ENCODE results near the gene GNG3.
"Not testable (repeated sequence)": the region's sequence is repeated elsewhere in the genome, so short reads cannot be mapped to it uniquely, and the experiment has no call there.

The GNG3 gene

DNA sequence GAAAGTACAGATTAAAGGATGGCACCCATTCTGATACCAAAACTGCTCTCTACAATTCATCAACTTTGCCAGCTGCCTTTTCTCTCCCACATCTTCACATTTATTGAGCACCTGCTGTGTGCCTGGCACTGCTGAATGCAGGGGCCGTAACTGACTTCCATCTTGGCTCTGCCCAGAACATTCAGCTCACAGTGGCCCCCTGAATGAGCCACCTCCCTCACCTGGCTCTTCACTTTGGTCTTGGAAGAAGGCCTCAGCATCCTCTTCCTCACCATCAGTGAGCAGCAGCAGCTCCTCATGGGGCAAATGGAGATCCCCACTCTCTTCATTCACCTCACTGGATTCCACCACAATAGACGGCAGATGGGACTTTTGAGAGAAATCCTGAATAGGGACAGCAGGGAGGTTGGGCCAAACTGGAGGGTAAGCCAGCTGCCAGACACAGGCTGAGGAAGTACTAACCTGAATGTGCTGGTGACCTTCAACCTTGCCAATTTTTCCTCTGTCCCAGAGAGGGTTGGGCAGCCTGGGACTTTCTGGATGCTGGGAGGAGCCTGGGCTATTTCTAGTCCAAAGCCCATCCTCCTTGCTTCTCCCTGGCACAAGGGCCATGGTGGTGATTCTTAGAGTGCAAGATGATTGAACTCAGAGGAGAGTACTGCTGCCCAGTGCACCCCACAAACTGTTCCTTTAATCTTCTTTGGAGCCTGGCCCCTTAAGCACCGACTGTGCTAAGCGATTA lies 37.9 kb upstream of the GNG3 start:
- DNase-seq (ENCODE audit: low read depth), result no peak
- H3K4me3 ChIP-seq (ENCODE audit: low read length), result no peak overlapping the region
- TF ChIP-seq, protein P1, sequence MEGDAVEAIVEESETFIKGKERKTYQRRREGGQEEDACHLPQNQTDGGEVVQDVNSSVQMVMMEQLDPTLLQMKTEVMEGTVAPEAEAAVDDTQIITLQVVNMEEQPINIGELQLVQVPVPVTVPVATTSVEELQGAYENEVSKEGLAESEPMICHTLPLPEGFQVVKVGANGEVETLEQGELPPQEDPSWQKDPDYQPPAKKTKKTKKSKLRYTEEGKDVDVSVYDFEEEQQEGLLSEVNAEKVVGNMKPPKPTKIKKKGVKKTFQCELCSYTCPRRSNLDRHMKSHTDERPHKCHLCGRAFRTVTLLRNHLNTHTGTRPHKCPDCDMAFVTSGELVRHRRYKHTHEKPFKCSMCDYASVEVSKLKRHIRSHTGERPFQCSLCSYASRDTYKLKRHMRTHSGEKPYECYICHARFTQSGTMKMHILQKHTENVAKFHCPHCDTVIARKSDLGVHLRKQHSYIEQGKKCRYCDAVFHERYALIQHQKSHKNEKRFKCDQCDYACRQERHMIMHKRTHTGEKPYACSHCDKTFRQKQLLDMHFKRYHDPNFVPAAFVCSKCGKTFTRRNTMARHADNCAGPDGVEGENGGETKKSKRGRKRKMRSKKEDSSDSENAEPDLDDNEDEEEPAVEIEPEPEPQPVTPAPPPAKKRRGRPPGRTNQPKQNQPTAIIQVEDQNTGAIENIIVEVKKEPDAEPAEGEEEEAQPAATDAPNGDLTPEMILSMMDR (IDR thresholded peaks at IDR 0.05; ENCODE audit: insufficient read depth, low read depth, low read length, missing control alignments), result no peak

DNA sequence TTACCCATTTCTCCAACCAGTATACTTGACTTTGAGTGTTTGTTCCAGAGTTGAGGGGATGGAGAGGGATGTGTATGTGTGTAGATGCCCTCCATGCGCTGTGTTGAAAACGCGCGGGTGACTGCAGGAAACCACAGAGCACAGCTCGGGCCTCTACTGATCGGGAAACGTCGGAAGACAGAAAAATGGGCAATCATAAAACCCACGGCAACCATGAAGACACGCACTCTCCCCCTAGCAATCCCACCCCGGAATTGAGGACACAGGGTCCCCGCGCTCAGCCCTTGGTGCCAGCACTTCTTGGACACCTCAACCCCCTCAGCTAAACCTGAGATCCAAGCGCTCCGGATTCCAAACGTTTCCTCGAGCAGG lies 36.3 kb upstream of the GNG3 start:
- DNase-seq (ENCODE audit: low read depth), result no peak
- peak overlapping the region; percentile 89 for H3K4me3 ChIP-seq (ENCODE audit: low read length)
- TF ChIP-seq, protein P1 (IDR thresholded peaks at IDR 0.05; ENCODE audit: insufficient read depth, low read depth, low read length, missing control alignments), result no peak

DNA sequence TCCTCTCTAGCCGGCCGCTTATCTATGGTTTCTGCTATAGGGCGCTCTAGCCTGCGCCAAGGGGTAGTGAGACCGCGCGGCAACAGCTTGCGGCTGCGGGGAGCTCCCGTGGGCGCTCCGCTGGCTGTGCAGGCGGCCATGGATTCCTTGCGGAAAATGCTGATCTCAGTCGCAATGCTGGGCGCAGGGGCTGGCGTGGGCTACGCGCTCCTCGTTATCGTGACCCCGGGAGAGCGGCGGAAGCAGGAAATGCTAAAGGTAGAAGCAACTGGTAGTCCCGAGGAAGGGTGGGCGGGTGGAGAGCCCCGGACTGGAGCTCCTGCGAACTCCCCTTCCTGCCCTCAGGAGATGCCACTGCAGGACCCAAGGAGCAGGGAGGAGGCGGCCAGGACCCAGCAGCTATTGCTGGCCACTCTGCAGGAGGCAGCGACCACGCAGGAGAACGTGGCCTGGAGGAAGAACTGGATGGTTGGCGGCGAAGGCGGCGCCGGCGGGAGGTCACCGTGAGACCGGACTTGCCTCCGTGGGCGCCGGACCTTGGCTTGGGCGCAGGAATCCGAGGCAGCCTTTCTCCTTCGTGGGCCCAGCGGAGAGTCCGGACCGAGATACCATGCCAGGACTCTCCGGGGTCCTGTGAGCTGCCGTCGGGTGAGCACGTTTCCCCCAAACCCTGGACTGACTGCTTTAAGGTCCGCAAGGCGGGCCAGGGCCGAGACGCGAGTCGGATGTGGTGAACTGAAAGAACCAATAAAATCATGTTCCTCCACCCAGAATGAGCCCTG lies 35.7 kb upstream of the GNG3 start, which contains the start of the genes LBHD1 and UQCC3:
Gene LBHD1 (minus strand): TSS at position 660 of the 782 bp plus-strand sequence. CDS start 2,236 bp downstream, outside the sequence.
Gene UQCC3 (plus strand): TSS at position 66 of the 782 bp plus-strand sequence. CDS start 73 bp downstream, at position 139.
- peak; percentile 90 for DNase-seq (ENCODE audit: low read depth)
- H3K4me3 ChIP-seq (ENCODE audit: low read length), result peak within 1 kb of the TSS; percentile 89
- TF ChIP-seq, protein P1 (IDR thresholded peaks at IDR 0.05; ENCODE audit: insufficient read depth, low read depth, low read length, missing control alignments), result no peak

DNA sequence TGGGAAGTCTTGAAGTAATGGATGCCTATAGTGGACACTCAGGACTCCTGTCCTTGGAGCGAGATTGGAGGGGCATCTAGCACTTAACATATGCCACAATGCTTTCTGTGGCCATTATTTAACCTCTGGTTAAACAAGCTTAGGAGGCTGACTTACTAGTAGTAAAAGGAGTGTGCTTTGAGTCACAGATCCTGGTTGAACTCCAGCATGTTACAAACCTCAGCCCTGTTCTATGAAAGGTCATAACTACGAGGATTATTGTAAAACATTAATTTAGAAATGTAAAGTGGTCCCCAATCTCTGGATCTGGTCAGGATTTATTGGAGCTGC lies 34.3 kb upstream of the GNG3 start:
- peak overlapping the region; percentile 89 for H3K4me3 ChIP-seq (ENCODE audit: low read length)
- DNase-seq (ENCODE audit: low read depth), result no peak
- TF ChIP-seq, protein P1 (IDR thresholded peaks at IDR 0.05; ENCODE audit: insufficient read depth, low read depth, low read length, missing control alignments), result no peak

DNA sequence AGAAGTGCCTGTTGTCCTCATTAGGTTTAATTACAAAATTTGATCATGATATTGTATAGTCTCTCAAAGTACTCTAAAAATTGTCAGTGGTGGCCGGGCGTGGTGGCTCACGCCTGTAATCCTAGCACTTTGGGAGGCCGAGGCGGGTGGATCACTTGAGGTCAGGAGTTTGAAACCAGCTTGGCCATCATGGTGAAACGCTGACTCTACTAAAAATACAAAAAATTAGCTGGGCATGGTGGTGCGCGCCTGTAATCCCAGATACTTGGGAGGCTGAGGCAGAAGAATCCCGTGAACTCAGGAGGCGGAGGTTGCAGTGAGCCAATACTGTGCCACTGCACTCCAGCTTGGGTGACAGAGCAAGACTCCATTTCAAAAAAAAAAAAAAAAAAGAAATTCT lies 32.1 kb upstream of the GNG3 start:
- H3K4me3 ChIP-seq (ENCODE audit: low read length); DNase-seq (ENCODE audit: low read depth): not testable (repeated sequence)

DNA sequence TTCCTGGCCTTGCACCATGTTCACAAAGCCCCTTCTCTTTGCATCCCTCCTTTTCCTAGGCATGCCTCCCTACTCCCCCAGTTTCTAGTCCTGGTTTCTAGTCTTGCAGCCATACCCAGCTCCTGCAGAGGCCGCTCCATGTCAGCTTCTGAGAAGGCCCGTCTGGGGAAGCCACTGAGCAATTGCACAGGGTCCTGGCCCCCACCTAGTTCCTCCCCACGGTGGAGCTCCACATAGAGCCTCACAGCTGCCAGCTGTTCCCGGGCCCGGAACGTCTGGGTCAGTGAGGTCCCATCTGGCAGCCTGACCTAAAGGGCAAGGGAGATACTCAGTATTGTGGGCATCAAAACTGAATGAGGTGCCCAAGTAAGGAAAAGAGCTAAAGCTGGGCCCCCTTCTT lies 30.8 kb upstream of the GNG3 start:
- H3K4me3 ChIP-seq (ENCODE audit: low read length), result no peak overlapping the region
- DNase-seq (ENCODE audit: low read depth), result no peak
- TF ChIP-seq, protein P1 (IDR thresholded peaks at IDR 0.05; ENCODE audit: insufficient read depth, low read depth, low read length, missing control alignments), result peak; percentile 2

DNA sequence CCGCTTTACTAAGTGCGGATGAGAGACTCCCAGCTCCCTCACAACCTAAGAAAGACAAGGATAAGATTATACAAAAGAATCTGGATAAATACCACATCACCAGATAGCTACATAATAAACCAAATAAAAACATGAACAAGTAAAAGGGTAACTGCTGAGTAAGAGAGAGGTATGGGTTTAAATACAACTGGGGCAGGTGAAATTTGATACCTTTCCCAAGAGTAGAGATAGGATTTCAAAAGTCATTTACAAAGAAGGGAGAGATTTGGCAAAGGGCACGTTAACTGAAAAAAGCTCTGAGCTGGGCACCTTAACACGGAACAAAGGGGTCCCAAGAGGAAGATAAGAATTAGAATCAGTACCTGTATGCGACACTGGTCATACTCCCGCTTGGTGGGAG lies 30.3 kb upstream of the GNG3 start:
- H3K4me3 ChIP-seq (ENCODE audit: low read length), result no peak overlapping the region
- TF ChIP-seq, protein P1 (IDR thresholded peaks at IDR 0.05; ENCODE audit: insufficient read depth, low read depth, low read length, missing control alignments), result no peak
- DNase-seq (ENCODE audit: low read depth), result no peak

Data from epithelial cell of esophagus (primary cell).